Activated naive CD4-positive, alpha-beta T cell treated with anti-CD3 and anti-CD28 coated beads, Interleukin-2, amount 10 ng/mL, durations not matched to agents 5 hours and 36 hours (primary cell): Measurements from ENCODE around the gene TFDP3. TPM values are rescaled to one million over a fixed set of nuclear protein-coding genes. Genes with fewer than 3 reads are reported as not detected.

Experiments
- total RNA-seq, 2 experiments: library from RNA; stranded (reverse); gene quantifications; one replicate each; pipeline ENCODE4 v1.2.3, GENCODE V29; 2021

Gene TFDP3, protein sequence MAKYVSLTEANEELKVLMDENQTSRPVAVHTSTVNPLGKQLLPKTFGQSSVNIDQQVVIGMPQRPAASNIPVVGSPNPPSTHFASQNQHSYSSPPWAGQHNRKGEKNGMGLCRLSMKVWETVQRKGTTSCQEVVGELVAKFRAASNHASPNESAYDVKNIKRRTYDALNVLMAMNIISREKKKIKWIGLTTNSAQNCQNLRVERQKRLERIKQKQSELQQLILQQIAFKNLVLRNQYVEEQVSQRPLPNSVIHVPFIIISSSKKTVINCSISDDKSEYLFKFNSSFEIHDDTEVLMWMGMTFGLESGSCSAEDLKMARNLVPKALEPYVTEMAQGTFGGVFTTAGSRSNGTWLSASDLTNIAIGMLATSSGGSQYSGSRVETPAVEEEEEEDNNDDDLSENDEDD
- total RNA-seq: not detected

DNA sequence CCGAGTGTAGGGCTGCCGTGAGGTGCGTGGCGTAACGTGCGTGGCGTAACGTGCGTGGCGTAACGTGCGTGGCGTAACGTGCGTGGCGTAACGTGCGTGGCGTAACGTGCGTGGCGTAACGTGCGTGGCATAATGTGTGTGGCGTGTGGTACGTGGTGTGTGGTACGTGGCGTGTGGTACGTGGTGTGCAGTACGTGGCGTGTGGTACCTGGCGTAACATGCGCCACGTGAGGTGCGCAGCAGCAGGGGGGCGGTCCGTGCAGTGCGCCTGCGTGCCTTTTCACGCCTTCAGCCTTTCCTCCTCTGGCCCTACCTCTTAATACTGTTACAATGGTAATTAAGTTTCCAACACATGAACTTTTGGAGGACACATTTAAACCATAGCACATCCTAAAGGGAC lies at the start of gene TFDP3:
TSS of gene TFDP3 (minus strand) at position 26 of the 400 bp plus-strand sequence. CDS start 95 bp downstream, outside the sequence.

Other genes starting within 250 kb of the TFDP3 start
- gene USP26, start 121.2 kb downstream of the TFDP3 start, total RNA-seq: not detected
- not detected for gene GPC4, start 197.1 kb upstream of the TFDP3 start, total RNA-seq